ENCODE measurements around the gene FAM169A.

FAM169A gene

DNA sequence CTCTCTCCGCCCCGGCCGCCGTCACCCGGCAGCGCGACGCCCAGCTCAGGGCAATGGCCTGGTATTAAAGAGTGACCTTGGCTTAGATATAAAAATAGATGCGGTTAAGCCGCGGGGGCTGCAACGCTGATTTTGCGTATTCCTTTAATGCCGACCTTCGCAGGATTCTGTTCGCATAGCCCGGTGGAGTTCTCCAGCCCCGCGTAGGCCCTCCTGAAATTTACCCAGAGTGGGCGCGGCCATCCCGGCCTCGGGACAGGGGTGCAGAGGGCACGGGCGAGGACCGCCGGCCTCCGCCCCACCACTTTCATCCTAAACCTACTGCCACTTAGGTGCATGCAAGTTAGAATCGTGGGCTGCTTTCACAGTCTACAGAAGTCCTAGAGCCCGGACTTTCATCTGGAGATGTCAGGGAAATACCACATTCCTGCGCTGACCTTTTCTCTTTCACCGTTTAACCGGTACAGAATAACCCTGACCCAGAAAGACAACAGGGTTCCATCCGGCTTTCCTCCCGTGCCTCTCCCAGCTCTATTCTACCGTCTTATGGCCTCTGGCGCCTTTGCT is 492 bp upstream of the FAM169A start:
- no peaks in the 10 kb centered on the region for H3F3A ChIP-seq (ENCODE audit: control insufficient read depth, insufficient read depth)
- no peaks in the 10 kb centered on the region for H3K79me2 ChIP-seq (ENCODE audit: control insufficient read depth, low read length)
- no peak overlapping the region for H3K4me2 ChIP-seq (ENCODE audit: low read length)
- H3K4me1 ChIP-seq (ENCODE audit: control insufficient read depth, low read length): no peaks in the 10 kb centered on the region
- H3K27ac ChIP-seq (ENCODE audit: low read depth, low read length): no peak overlapping the region
- 0 out of 2 replicates have a peak, but pooled peaks cover 4% of the 10 kb centered on the region for H3K9me3 ChIP-seq (ENCODE audit: control insufficient read depth, insufficient read depth, low read length)
- H3K27me3 ChIP-seq (ENCODE audit: control insufficient read depth, low read length): peaks cover 5% of the 10 kb centered on the region; the same call in 1 of the 2 replicates
- TF ChIP-seq CTCF (IDR thresholded peaks at IDR 0.05; ENCODE audit: low read depth, low read length, poor library complexity, severe bottlenecking): no peak
- no peak for TF ChIP-seq EZH2phosphoT487 (IDR thresholded peaks at IDR 0.05; ENCODE audit: borderline replicate concordance, low read length)
- no peaks in the 10 kb centered on the region for H4K20me1 ChIP-seq (ENCODE audit: control insufficient read depth, insufficient read depth, low read depth, low read length)
- H3K36me3 ChIP-seq (ENCODE audit: control insufficient read depth, low read length): no peaks in the 10 kb centered on the region
- no peaks in the 10 kb centered on the region for H3K9me2 ChIP-seq (replicated peaks; ENCODE audit: control insufficient read depth, low read length)
- no peak overlapping the region for H3K4me3 ChIP-seq (ENCODE audit: low read length)

GRCh38 chr5:74865256-74865803 is 857 bp downstream of the FAM169A start:
- Histone ChIP-seq H4K20me1 (ENCODE audit: control insufficient read depth, insufficient read depth, low read depth, low read length) (no peaks in the 10 kb centered on the region), H3K4me2 (ENCODE audit: low read length) (no peak overlapping the region), H3K4me3 (ENCODE audit: low read length) (no peak overlapping the region), H3K79me2 (ENCODE audit: control insufficient read depth, low read length) (no peaks in the 10 kb centered on the region), H3K36me3 (ENCODE audit: control insufficient read depth, low read length) (no peaks in the 10 kb centered on the region), H3F3A (ENCODE audit: control insufficient read depth, insufficient read depth) (no peaks in the 10 kb centered on the region), H3K4me1 (ENCODE audit: control insufficient read depth, low read length) (no peaks in the 10 kb centered on the region), H3K9me3 (ENCODE audit: control insufficient read depth, insufficient read depth, low read length) (0 out of 2 replicates have a peak, but pooled peaks cover 4% of the 10 kb centered on the region), H3K27me3 (ENCODE audit: control insufficient read depth, low read length) (peaks cover 5% of the 10 kb centered on the region; the same call in 1 of the 2 replicates), H3K9me2 (replicated peaks; ENCODE audit: control insufficient read depth, low read length) (no peaks in the 10 kb centered on the region), H3K27ac (ENCODE audit: low read depth, low read length) (no peak overlapping the region)
- TF ChIP-seq EZH2phosphoT487 (IDR thresholded peaks at IDR 0.05; ENCODE audit: borderline replicate concordance, low read length): no peak
- TF ChIP-seq CTCF (IDR thresholded peaks at IDR 0.05; ENCODE audit: low read depth, low read length, poor library complexity, severe bottlenecking): no peak

DNA sequence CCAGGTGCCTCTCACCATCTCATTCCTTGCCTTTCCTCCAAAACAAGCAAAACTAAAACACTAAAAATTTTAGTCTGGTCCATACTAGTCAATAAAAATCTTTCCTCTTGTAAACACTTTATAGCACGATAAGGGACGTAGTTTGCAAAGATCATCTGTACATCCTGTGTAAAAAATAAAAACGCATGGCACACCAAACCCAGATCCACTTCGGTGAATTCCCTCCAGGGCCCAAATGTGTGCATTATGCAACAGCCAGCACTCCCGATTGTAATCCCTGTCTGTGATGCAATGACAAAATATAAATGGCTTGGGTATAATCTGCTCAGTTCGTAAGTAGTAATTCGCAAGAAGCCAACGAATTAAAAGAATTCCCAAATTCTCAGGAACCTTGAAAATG is 1.4 kb downstream of the FAM169A start:
- Histone ChIP-seq H4K20me1 (ENCODE audit: control insufficient read depth, insufficient read depth, low read depth, low read length) (no peaks in the 10 kb centered on the region), H3K79me2 (ENCODE audit: control insufficient read depth, low read length) (no peaks in the 10 kb centered on the region), H3K4me2 (ENCODE audit: low read length) (no peak overlapping the region), H3K27ac (ENCODE audit: low read depth, low read length) (no peak overlapping the region), H3K27me3 (ENCODE audit: control insufficient read depth, low read length) (peaks cover 5% of the 10 kb centered on the region; the same call in 1 of the 2 replicates), H3F3A (ENCODE audit: control insufficient read depth, insufficient read depth) (no peaks in the 10 kb centered on the region), H3K36me3 (ENCODE audit: control insufficient read depth, low read length) (no peaks in the 10 kb centered on the region), H3K4me3 (ENCODE audit: low read length) (no peak overlapping the region), H3K4me1 (ENCODE audit: control insufficient read depth, low read length) (no peaks in the 10 kb centered on the region), H3K9me3 (ENCODE audit: control insufficient read depth, insufficient read depth, low read length) (0 out of 2 replicates have a peak, but pooled peaks cover 4% of the 10 kb centered on the region), H3K9me2 (replicated peaks; ENCODE audit: control insufficient read depth, low read length) (no peaks in the 10 kb centered on the region)
- TF ChIP-seq CTCF (IDR thresholded peaks at IDR 0.05; ENCODE audit: low read depth, low read length, poor library complexity, severe bottlenecking) (no peak), EZH2phosphoT487 (IDR thresholded peaks at IDR 0.05; ENCODE audit: borderline replicate concordance, low read length) (no peak)

Measured in DOHH2 (cell line).